Right lobe of liver (tissue), 4 donors: ENCODE results near the gene PCDHGA6.

Source experiments
- CTCF ChIP-seq, 4 donors: fragments of 200-600 bp in 3 of 4; fragments of 450-650 bp in 1 of 4; IDR thresholded peaks; one replicate each; pipeline versions ENCODE4 v1.5.1 to v1.8.0; 2016 to 2022; ENCODE audit warnings: antibody characterized with exemption in 4 of 4, mild to moderate bottlenecking in 2 of 4
- POLR2A ChIP-seq: fragments of 450-650 bp; IDR thresholded peaks from one replicate; pipeline ENCODE4 v1.6.1; 2017; ENCODE audit warnings: antibody characterized with exemption, mild to moderate bottlenecking
- donor health status: DM: no; HTN: no; CAD: no.
- donor health status: DM: no; HTN: no; CAD: no.
- donor health status: DM: no; HTN: yes; CAD: no.

GRCh38 chr5:141383345-141383744 lies 9.7 kb downstream of the PCDHGA6 start:
- no peak for TF ChIP-seq POLR2A
- TF ChIP-seq CTCF (IDR thresholded peaks at IDR 0.05), result no peak
